Measurements from ENCODE around the gene RCBTB1. TPM values are rescaled to one million over a fixed set of nuclear protein-coding genes. Genes with fewer than 3 reads are reported as not detected.

The RCBTB1 gene
- total RNA-seq, 1 experiment from 2014 or later, result 26.1 TPM

DNA sequence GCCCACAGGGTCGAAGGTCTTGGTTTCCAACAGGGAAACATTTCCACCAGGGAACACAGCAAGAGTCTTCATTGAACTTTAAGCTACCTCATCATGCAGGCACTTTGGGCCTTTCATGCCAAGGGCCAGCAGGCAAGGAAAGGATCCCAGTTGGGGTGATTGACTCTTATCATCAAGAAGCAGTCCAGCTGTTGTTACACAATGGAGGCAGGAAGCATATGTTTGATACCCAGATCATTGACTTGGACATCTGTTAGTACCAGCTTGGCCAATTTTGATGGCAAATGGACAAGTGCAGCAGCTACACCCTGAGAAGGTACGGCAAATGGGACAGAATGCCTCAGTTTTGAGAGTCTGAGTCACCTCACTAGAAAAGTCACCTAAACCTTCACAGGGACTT is 10.9 kb upstream of the RCBTB1 start:
- Histone ChIP-seq H3K9me3 (ENCODE audit: control insufficient read depth, low read depth, low read length) (no peaks in the 10 kb centered on the region), H2BK20ac (ENCODE audit: low read depth, low read length, poor library complexity, severe bottlenecking) (no peak overlapping the region), H3K56ac (ENCODE audit: insufficient read length, low read depth, low read length) (no peak overlapping the region), H3K4me1 (ENCODE audit: insufficient read depth, low read length) (no peaks in the 10 kb centered on the region), H2BK120ac (ENCODE audit: low read depth, low read length, poor library complexity, severe bottlenecking) (no peak overlapping the region), H4K5ac (ENCODE audit: insufficient read length, low read depth, low read length) (no peak overlapping the region), H3K27ac (ENCODE audit: insufficient read length, low read depth, low read length) (no peak overlapping the region), H3K27me3 (ENCODE audit: insufficient read depth, low read length) (no peaks in the 10 kb centered on the region), H3K23ac (ENCODE audit: insufficient read length, low read depth, low read length) (no peak overlapping the region), H2AFZ (ENCODE audit: low read length) (no peak overlapping the region), H3K79me1 (ENCODE audit: insufficient read depth, low read depth, low read length, poor library complexity, severe bottlenecking) (no peaks in the 10 kb centered on the region), H2BK5ac (ENCODE audit: insufficient read length, low read length) (no peak overlapping the region), H3K14ac (ENCODE audit: insufficient read depth, low read length) (no peak overlapping the region), H2AK5ac (ENCODE audit: insufficient read length, low read length) (no peak overlapping the region), H4K91ac (ENCODE audit: insufficient read length, low read depth, low read length) (no peak overlapping the region), H3K79me2 (ENCODE audit: insufficient read depth, low read length) (no peaks in the 10 kb centered on the region), H3T11ph (ENCODE audit: low read length) (no peak overlapping the region), H3K4me2 (ENCODE audit: insufficient read depth, insufficient read length, low read length) (no peak overlapping the region), H2BK15ac (ENCODE audit: low read depth, low read length) (no peak overlapping the region), H3K18ac (ENCODE audit: insufficient read length, low read depth, low read length) (no peak overlapping the region), H4K8ac (replicated peaks; ENCODE audit: insufficient read length, low read depth, low read length) (no peak overlapping the region), H3K9ac (ENCODE audit: extremely low read depth, insufficient read length, low read length) (no peak overlapping the region), H3K23me2 (ENCODE audit: insufficient read length, low read depth, low read length, poor library complexity, severe bottlenecking) (no peaks in the 10 kb centered on the region), H2BK12ac (ENCODE audit: insufficient read length, low read depth, low read length) (no peak overlapping the region), H4K20me1 (ENCODE audit: control insufficient read depth, insufficient read depth, insufficient read length) (no peaks in the 10 kb centered on the region), H3K4ac (ENCODE audit: low read depth, low read length) (no peak overlapping the region)
- no CpG with 5 or more reads among the region's 2 CpGs for WGBS (ENCODE audit: extremely low coverage, insufficient read length, low lambda C conversion rate)
- Mint-ChIP-seq H3K27me3 (ENCODE audit: low read depth) (peaks cover 3% of the 10 kb centered on the region), H3K27ac (no peak overlapping the region), H3K36me3 (ENCODE audit: insufficient read depth in 1 of 3, low read depth in 3 of 3) (peaks cover 0 to 6% (median 2%) of the 10 kb centered on the region in 3 experiments; a peak in 3 of 7 replicates), H3K4me1 (peaks cover 3 to 4% of the 10 kb centered on the region in 2 experiments; a peak in 1 of 4 replicates), H3K4me3 (no peak overlapping the region), H3K9me3 (peaks cover 10 to 13% of the 10 kb centered on the region in 2 experiments; a peak in 4 of 5 replicates)
- DNase-seq, result no peak
- TF ChIP-seq, protein P1, sequence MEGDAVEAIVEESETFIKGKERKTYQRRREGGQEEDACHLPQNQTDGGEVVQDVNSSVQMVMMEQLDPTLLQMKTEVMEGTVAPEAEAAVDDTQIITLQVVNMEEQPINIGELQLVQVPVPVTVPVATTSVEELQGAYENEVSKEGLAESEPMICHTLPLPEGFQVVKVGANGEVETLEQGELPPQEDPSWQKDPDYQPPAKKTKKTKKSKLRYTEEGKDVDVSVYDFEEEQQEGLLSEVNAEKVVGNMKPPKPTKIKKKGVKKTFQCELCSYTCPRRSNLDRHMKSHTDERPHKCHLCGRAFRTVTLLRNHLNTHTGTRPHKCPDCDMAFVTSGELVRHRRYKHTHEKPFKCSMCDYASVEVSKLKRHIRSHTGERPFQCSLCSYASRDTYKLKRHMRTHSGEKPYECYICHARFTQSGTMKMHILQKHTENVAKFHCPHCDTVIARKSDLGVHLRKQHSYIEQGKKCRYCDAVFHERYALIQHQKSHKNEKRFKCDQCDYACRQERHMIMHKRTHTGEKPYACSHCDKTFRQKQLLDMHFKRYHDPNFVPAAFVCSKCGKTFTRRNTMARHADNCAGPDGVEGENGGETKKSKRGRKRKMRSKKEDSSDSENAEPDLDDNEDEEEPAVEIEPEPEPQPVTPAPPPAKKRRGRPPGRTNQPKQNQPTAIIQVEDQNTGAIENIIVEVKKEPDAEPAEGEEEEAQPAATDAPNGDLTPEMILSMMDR (conservative IDR thresholded peaks at IDR 0.05), result no peak

Measured in H9 (cell line).